Endometrial microvascular endothelial cells (primary cell): Measurements from ENCODE around the gene RBM20. TPM values are rescaled to one million over a fixed set of nuclear protein-coding genes. Genes with fewer than 3 reads are reported as not detected.
"Not testable (repeated sequence)": the region's sequence is repeated elsewhere in the genome, so short reads cannot be mapped to it uniquely, and the experiment has no call there.

ENCODE experiments used
- in situ Hi-C: cut with HindIII; loops from 2 replicates; pipeline ENCODE4 v1.10.0; 2017; ENCODE audit warnings: low sequenced_read_pairs, low pct_unique_long_range_greater_than_20kb; ENCODE audit errors: inconsistent ontology term
- total RNA-seq: library from RNA; depleted of rRNA; stranded (reverse); fragments of >200 nt; gene quantifications from one replicate; pipeline ENCODE4 v1.2.3, GENCODE V29; 2015; ENCODE audit errors: inconsistent ontology term

The RBM20 gene
- total RNA-seq, 1 donor from 2014 or later, result 0.19 TPM

- in situ Hi-C loops, result no loop called here
These were observed 50.8 kb downstream of the RBM20 start for GRCh38 chr10:110694820-110695538.

- in situ Hi-C loops, result no loop called here
These were observed 51.4 kb downstream of the RBM20 start for GRCh38 chr10:110695539-110695886.

- in situ Hi-C loops, result no loop called here
These were observed 52.3 kb downstream of the RBM20 start for GRCh38 chr10:110696436-110696835.

DNA sequence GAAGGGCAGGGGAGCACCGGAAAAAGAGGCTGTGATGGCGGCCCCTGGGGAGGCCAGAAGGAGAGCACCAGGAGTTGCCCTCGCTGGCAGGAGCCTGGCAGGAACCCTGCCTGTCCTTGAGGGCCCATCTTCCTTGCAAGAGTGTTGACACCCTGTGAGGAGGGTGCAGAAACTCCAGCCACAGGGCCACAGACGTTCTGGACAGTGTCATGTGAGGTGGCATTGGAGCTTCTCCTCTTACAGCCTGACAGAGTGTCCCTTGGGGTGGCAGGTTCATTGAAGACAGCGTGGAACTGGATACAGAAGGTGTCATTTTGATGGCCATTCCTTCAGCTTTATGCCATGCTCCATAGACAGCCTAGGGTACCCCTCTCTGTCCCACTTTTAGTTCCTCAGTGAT lies 54.2 kb downstream of the RBM20 start:
- in situ Hi-C loops, result no loop called here

DNA sequence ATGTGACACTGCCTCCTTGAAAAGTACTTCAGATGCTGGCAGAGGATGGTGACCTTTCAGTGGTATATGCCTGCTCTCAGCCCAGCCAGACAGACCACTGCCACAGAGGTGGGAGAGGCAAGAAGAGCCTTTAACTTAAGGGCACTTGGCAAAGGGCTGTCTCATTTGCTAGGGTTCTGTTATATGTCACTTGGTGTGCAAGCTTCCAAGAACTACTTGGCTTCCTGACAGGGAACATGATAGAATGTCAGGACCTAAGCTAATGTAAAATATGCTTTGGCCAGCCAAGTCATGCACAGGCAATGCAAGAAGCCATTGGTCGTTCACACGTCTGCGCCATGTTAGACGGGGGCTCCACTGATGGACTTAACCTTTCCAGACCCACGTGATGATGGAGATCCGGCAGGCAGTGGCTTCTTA lies 54.7 kb downstream of the RBM20 start:
- in situ Hi-C loops, result no loop called here

DNA sequence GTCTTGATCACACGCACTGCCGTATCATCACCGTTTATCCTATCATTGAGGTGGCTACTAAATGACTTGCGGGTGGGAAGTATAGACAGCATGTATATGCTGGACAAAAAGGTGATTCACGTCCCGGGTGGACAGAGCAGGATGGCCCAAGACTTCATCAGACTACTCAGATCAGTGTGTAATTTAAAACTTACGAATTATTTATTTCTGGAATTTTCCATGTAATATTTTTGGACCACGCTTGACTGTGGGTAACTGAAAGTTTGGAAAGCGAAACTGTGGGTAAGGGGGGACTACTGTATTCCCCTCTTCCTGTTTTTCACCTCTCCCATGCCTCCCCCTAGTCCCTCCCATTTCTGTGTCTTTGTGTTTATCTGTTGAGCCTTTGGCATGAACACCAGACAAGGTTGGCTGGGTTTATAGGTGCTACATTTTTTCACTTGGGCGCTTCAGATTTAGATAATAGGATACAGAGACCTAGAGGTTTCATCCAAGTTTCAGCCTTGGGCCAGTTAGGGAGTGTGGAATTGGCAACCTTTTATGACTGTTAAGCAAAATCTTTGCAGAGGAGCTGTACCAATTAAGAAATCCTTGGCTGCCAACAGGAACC lies 55.8 kb downstream of the RBM20 start:
- in situ Hi-C loops, result no loop called here

DNA sequence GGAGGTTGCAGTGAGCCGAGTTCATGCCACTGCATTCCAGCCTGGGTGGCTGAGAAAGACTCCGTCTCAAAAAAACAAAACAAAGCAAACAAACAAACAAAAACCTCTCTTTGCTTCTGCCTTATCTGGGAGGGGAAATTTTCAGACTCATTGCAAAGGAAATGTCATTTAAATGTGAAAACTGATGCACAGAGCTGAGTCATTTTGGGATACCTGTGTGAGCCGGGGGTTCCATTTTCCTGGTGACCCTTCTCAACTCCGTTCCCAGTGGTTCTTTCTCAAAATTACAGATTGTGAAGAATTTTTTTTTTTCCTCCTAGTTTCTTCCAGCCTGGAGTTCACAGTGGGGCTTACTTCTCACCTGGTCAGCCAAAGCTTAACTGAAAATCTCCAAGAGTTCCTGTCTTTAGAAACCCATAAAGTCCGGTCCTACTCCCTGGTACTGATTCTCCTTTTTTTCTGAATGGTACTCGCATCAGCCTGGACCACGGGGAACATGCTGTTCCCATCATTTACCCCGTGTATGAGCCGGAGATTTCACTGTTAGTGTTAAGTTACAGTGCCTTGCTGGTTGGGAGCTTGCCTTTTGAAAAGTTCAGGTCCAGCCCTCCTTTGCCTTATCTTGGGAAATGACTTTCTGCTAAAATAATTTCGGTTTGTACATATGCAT lies 56.9 kb downstream of the RBM20 start:
- in situ Hi-C loops, result no loop called here

DNA sequence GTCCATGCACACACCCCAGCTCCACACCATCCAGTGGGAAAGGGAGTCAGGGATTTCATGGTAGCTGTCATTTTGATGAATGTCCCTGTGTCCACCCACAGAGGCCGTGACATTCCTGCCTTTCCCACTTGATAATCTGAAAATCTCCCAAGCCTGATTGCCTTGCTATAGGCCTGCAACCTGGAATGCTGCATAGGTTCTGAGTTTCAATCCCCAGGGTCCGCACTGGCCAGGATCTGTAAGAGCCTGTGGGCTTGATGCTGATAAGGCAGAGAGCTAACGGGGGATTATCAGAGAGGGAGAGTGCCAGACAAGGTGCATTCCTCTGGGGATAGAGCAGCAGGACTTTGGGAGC lies 57.5 kb downstream of the RBM20 start:
- in situ Hi-C loops, result no loop called here

GRCh38 chr10:110704070-110704469 lies 59.9 kb downstream of the RBM20 start:
- in situ Hi-C loops, result no loop called here

DNA sequence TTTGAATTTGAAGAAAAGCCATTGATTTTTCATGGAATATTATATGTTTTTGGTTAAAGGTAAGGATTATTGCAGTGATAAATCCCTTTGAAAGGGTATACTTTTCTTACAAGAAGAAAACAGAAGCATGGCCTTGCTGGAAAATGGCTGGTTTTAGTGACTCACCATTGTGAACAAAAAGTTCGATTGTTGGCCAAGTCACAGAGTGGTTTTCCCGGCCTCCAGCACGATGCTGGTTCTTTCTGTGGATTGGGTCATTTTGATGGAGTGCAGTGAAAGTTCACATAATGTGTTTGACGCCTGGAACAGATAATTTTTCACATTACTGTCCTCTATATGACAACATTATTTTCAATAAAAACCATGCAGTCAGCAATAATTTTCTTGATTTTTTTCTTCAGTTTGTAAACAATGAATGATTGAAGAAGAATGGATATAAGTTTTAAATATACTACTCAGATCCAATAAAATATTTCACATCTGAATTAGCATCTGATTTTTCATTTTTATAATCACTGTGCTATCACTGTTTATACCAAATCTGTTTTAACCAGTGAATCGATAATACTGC lies 60.9 kb downstream of the RBM20 start:
- in situ Hi-C loops, result no loop called here

- in situ Hi-C loops, result not testable (repeated sequence)
These were observed 61.5 kb downstream of the RBM20 start for GRCh38 chr10:110705596-110705995.

- in situ Hi-C loops, result no loop called here
These were observed 62.6 kb downstream of the RBM20 start for GRCh38 chr10:110706690-110707098.

GRCh38 chr10:110708776-110709443 lies 64.8 kb downstream of the RBM20 start:
- in situ Hi-C loops, result no loop called here

- in situ Hi-C loops, result no loop called here
These were observed 65.3 kb downstream of the RBM20 start for GRCh38 chr10:110709444-110709828.

GRCh38 chr10:110709964-110710587 lies 65.9 kb downstream of the RBM20 start:
- in situ Hi-C loops, result no loop called here

DNA sequence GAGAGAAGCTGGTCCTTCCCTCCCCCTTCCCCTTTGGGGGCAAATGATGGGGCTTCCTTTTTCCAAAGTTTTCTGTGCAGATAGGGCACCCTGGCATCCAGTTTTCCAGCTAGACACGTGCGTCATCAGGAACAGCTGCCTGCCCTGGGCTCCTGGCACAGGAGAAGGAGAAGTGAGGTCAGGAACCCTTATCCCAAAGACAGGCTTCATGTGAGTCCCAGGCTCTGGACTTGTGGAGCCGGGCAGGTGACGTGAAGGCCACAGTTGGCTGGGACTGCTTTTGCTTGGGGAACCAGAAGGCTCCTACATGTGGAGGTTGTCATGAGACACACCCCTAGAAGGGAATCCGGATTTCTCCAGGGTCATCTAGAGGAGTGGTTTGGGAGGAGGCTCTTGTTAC lies 66.5 kb downstream of the RBM20 start:
- in situ Hi-C loops, result no loop called here

DNA sequence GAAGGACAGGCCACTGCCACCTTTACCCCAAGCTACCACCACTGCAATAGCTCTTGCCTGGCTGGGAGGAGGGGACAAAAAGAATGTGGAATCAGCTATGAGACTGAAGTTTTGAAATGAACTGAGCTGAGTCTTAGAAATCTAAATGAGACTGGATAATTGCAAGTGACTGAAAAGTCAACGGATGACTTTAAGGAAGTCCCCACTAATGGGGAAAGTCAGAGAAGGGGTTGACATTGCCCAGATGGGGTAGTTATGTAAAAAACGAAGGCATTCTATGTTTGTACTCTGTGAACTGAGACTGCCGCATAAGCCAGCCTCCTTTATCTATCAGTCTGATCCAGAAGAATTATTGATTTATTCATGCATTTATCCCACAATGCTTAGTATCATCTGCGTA lies 67.2 kb downstream of the RBM20 start:
- in situ Hi-C loops, result no loop called here

DNA sequence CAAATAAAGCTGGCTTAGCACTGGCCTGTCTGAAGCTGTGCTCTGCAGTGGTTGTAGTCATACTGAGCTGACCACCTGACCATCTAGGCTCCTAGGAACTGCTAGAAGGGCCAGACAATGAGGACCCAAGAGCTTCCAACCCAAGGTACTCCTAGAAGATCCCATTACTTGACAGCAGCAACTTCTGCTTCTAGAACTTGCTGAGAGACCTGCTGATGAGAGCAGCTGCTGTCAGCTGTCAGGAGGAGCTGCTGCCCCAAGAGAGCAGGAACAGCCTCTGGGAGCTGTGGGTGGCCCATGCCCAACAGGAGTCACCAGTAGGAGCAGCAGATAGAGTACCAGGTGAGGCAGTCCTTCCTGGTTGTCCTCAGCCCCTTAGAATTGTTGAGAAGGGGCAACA lies 70.2 kb downstream of the RBM20 start:
- in situ Hi-C loops, result no loop called here
